ENCODE results near the gene MRPS18A. TPM values are rescaled to one million over a fixed set of nuclear protein-coding genes. Genes with fewer than 3 reads are reported as not detected.

Gene MRPS18A
- total RNA-seq: 24.5 and 36.9 TPM in 2 replicates

GRCh38 chr6:43687437-43688347, at the start of gene MRPS18A:
Gene MRPS18A, minus strand, starts transcription at chr6:43687791. Its CDS starts 12 bp downstream, at chr6:43687779.

GRCh38 chr6:43644940-43645612, 42.5 kb downstream of the MRPS18A start, which contains the start of gene RSPH9:
Gene RSPH9, plus strand, starts transcription at chr6:43645036. Its CDS starts 63 bp downstream, at chr6:43645099.

GRCh38 chr6:43635387-43636307, 51.9 kb downstream of the MRPS18A start, which contains the start of gene MAD2L1BP:
Gene MAD2L1BP, plus strand, starts transcription at chr6:43635840. Its CDS starts 36 bp downstream, at chr6:43635876.

GRCh38 chr6:43629104-43629504, 58.5 kb downstream of the MRPS18A start, which contains the start of gene GTPBP2:
Gene GTPBP2, minus strand, starts transcription at chr6:43629264. Its CDS starts 102 bp downstream, at chr6:43629162.

Other genes with a start within 250 kb of the MRPS18A start
- 0.86 and 2.3 TPM in 2 replicates for gene DLK2, start 232.2 kb downstream of the MRPS18A start, total RNA-seq
- gene TJAP1, start 210.2 kb downstream of the MRPS18A start, total RNA-seq: 21.4 and 38.6 TPM in 2 replicates
- 0.89 TPM in 1 of 2 replicates, not detected in the other for gene LRRC73, start 177.4 kb downstream of the MRPS18A start, total RNA-seq
- gene YIPF3, start 170.9 kb downstream of the MRPS18A start, total RNA-seq: 145 and 164 TPM in 2 replicates
- gene POLR1C, start 170.7 kb downstream of the MRPS18A start, total RNA-seq: 27.4 and 29.2 TPM in 2 replicates
- gene XPO5, start 111.8 kb downstream of the MRPS18A start, total RNA-seq: 18.5 and 20.7 TPM in 2 replicates
- 21.3 and 26.6 TPM in 2 replicates for gene POLH, start 111.6 kb downstream of the MRPS18A start, total RNA-seq
- 55.6 and 58.0 TPM in 2 replicates for gene GTPBP2, start 58.5 kb downstream of the MRPS18A start, total RNA-seq
- 35.5 and 37.6 TPM in 2 replicates for gene MAD2L1BP, start 52.0 kb downstream of the MRPS18A start, total RNA-seq
- 0.86 and 1.2 TPM in 2 replicates for gene RSPH9, start 42.8 kb downstream of the MRPS18A start, total RNA-seq
- 36.9 and 44.8 TPM in 2 replicates for gene VEGFA, start 82.4 kb upstream of the MRPS18A start, total RNA-seq

Measured in myometrial cell (primary cell).